Fibroblast of mammary gland (primary cell): ENCODE results near the gene RBM19.

Experiments used
- DNase-seq: peaks from one replicate; pipeline ENCODE4 v3.0.0-alpha.2; 2010; ENCODE audit warnings: low read depth
- H3K4me3 ChIP-seq: 2 replicates; pipeline ENCODE4 v1.5.1; 2011; ENCODE audit warnings: low read depth, mild to moderate bottlenecking, low read length, moderate library complexity; ENCODE audit not compliant: control insufficient read depth
- CTCF ChIP-seq: conservative IDR thresholded peaks from 2 replicates; pipeline ENCODE4 v1.5.1; 2011; ENCODE audit warnings: low read depth, low read length, inconsistent platforms; ENCODE audit not compliant: control insufficient read depth, insufficient read depth

RBM19 gene

DNA sequence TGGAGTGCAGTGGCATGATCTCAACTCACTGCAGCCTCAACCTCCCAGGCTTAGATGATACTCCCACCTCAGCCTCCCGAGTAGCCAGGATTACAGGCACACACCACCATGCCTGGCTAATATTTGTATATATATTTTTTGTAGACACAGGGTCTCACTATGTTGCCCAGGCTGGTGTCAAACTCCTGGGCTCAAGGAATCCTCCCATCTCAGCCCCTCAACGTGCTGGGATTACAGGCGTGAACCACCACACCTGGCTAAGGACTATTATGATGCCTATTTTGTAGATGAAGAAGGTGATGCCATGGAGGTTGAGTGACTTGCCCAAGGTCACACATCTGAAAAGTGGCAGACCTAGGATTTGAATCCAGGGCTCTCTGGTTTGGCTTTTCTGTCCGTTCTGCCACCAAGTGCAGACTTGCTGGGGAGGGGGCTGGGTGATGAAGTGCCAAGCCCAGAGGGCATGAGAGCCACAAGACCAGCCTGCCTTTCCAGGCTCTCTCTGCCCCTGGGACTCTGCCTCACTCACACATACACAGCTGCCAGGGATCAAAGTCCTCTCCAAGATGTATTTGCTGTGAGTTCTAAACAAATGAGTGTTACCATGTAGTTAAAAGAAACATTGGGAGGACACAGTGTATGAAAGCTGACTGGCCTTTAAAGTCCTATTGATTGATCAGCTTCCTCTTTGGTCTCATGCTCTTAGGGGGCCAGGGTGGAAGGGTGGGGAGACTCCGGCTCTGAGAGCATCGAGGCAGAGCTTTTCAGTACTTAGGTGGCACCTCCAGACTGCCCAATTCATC lies 21.3 kb upstream of the RBM19 start:
- DNase-seq, result no peak
- no peak for TF ChIP-seq CTCF
- H3K4me3 ChIP-seq, result no peak overlapping the region

- no peak for DNase-seq
- TF ChIP-seq CTCF, result no peak
- no peak overlapping the region for H3K4me3 ChIP-seq
Observed at GRCh38 chr12:113984464-113984863, 18.3 kb upstream of the RBM19 start.

DNA sequence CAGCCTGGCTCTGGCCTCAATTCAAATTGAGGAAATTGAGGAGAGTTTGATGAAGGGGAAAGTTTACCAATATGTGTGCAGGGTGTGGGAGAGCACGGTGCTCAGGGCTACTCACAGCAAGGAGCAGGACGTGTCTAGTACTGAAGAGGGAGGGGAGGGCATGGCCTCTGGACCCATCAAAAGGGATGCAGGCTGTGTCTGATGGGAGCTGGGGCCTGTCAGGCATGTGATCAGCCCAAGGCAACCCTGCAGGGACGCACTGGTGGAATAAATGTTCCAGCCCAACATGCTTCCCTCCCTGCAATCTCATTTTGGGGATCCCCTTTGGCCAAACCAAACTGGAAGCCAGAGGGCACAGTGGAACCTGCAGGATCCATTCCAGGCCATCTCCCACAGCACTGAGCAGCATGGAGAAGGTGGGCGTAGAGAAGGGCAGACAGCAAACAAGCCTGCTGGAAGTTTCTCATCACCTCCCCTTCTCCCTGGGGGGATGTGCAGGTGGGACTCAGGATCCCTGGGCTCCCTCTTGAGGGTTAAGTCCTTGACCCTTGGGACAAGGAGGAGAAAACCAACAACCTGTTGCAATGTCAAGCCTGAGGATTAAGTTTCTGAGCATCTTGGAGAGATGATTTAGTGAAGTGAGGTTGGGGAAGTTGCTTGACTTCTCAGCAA lies 17.8 kb upstream of the RBM19 start:
- no peak for TF ChIP-seq CTCF
- DNase-seq, result no peak
- no peak overlapping the region for H3K4me3 ChIP-seq

DNA sequence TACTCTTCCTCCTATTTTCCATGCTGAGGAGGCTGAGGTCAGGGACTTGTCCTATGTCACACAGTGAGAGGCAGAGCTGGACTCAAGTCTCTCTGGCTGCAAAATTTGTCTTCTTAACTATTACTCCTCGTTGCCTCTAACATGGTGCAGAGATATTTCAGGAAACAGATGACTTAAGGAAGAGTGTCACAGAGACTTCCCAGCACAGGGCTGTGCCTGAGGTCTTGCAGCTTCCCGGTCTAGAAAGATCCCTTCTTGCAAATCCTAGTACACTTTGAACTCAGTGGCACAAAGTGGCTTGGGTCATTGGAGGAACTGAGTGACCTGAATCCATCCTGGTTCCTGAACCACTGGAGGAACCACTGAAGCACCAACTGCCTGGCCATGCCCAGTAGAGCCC lies 17.1 kb upstream of the RBM19 start:
- no peak for TF ChIP-seq CTCF
- DNase-seq, result no peak
- H3K4me3 ChIP-seq, result no peak overlapping the region

GRCh38 chr12:113981876-113982275 lies 15.8 kb upstream of the RBM19 start:
- DNase-seq, result no peak
- no peak overlapping the region for H3K4me3 ChIP-seq
- TF ChIP-seq CTCF, result no peak

DNA sequence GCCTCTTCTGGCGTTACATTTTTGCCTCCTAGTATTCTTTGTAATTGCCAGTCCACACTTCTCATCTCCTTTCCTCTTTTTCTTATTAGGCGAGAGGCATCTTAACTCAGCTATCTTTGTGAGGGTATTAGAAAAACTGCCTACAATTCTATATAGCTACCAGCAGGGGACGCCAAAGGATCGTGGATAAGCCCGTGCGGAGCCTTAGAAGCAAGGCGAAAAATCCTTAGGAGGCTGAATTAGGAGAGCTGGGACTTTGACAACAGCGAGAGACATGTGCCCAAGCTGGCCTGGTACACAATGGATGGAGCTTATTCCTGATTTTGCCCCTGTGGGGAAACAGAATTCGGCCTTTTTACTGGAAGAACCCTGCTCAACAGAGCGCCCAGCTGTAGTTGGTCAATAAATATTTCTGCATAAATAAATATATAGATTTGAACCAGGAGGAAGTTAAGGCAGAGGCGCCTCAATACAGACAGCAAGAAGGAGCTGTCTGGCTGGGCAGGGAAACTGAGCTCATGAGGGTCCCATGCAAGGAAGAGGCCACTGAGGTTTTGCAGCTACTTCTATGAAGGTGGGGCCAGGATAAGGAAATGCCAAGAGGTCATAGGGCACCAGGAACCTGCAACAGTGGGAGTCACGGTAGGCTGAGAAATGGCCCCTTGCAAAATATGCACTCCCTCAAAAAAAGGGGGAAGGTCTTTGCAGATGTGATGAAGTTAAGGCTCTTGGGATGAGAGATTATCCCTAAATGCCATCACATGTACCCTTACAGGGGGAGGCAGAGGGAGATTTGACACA lies 14.6 kb upstream of the RBM19 start:
- TF ChIP-seq CTCF, result peak; percentile 97
- peak; percentile 75 for DNase-seq
- no peak overlapping the region for H3K4me3 ChIP-seq
